Measurements from ENCODE around the gene ARHGAP28.
A peak's percentile ranks its signal among the peaks of the same experiment; 100 is the strongest.

- TF ChIP-seq, protein P1, sequence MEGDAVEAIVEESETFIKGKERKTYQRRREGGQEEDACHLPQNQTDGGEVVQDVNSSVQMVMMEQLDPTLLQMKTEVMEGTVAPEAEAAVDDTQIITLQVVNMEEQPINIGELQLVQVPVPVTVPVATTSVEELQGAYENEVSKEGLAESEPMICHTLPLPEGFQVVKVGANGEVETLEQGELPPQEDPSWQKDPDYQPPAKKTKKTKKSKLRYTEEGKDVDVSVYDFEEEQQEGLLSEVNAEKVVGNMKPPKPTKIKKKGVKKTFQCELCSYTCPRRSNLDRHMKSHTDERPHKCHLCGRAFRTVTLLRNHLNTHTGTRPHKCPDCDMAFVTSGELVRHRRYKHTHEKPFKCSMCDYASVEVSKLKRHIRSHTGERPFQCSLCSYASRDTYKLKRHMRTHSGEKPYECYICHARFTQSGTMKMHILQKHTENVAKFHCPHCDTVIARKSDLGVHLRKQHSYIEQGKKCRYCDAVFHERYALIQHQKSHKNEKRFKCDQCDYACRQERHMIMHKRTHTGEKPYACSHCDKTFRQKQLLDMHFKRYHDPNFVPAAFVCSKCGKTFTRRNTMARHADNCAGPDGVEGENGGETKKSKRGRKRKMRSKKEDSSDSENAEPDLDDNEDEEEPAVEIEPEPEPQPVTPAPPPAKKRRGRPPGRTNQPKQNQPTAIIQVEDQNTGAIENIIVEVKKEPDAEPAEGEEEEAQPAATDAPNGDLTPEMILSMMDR (IDR thresholded peaks at IDR 0.05): peak in 1 of 5 experiments; percentile 8
- TF ChIP-seq EP300 (IDR thresholded peaks at IDR 0.05) (no peak), POLR2A (IDR thresholded peaks at IDR 0.05) (no peak)
These were observed 3.4 kb downstream of the ARHGAP28 start for GRCh38 chr18:6732952-6733351.
